ENCODE results near the gene DMWD.
A peak's percentile ranks its signal among the peaks of the same experiment; 100 is the strongest.
"Not testable (repeated sequence)": the region's sequence is repeated elsewhere in the genome, so short reads cannot be mapped to it uniquely, and the experiment has no call there.

DMWD gene

DNA sequence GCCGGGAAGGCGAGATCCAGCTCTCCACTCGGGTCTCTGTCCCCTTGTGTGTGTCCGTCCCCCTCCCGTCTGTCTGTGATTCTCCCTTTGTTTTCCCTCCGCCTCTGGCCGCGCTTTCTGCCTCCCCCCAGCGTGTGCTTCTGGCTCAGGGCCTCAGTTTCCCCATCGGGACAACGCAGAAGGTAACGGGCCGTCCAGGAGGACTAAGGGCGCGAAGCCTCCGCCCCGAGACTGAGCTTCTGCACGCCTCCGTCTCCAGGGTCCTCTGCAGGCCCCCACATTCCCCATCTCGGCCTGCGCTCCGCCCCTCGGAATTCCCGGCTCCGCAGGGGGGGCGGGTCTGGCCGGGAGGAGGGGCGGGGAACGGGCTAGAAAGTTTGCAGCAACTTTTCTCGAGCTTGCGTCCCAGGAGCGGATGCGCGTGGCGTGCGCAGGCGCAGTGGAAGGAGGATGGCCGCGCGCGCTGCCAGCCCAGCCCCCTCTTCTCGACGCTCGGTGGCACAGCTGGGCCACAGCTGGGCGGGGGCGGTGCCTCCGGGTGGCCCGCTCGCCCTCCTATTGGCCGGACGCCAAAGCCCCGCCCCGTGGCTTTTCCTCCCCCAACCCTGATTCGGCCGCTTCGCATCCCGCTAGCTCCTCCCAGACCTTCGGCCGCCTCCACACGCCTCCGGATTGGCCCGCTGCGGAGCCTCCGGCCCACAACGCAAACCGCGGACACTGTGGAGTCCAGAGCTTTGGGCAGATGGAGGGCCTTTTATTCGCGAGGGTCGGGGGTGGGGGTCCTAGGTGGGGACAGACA is 23.5 kb downstream of the DMWD start, which contains the start of gene SIX5:
TSS of gene SIX5 (minus strand) at position 269 of the 799 bp plus-strand sequence. CDS start 408 bp downstream, outside the sequence.
- DNase-seq = peak; percentile 89 to 99 (median 91)

DNA sequence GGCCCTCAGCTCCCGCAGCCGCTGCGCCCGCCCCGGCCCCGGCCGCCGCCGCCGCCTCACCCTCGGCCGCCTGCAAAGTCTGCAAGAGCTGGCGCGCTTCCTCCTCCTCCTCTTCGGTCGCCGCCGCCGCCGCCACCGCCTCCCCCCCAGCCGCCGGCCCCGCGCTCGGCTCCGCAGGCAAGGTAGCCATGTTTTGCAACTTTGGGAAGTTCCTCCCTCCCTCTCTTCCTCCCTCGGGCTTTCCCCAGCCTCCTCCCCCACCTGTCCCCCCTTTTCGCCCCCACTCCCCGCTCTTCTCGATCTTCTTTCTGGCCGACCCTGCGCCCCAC is 24.0 kb downstream of the DMWD start:
- peak in 2 of 5 donors; percentile 28 to 33 for DNase-seq

DNA sequence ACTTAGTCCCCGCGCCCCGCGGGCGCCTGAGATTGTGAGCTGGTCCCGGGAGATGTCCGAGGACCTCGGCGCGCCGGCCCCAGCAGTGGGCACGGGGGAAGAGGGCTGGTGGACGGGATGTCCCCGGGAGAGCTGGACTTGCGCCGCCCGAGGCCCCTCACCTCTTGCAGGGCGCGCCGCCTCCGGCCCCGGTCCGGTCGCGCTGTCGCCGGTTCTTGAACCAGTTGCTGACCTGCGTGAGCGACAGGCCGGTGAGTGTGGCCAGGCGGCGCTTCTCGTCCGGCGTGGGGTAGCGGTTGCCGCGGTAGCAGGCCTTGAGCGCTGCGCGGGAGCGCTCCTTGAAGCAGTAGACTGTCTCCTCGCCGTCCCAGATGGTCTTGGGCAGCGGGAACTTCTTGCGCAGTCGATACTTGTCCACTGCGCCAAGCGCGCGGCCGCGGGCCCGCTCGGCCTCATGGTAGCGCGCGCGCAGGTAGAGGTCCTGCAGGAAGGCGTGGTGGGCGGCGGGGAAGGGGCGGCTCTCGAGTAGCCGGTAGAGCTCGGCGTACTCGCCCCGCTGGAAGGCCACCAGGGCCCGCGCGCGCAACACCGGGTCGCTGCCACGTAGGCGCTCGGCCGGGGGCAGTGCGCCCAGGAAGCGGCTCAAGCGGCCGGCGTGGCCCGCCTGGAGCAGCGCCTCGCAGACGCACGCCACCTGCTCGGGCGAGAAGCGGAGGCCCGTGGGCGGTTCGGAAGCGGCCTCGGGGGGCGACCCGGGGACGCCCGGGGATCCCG is 24.6 kb downstream of the DMWD start:
- peak in 1 of 5 donors; percentile 34 for DNase-seq

DNA sequence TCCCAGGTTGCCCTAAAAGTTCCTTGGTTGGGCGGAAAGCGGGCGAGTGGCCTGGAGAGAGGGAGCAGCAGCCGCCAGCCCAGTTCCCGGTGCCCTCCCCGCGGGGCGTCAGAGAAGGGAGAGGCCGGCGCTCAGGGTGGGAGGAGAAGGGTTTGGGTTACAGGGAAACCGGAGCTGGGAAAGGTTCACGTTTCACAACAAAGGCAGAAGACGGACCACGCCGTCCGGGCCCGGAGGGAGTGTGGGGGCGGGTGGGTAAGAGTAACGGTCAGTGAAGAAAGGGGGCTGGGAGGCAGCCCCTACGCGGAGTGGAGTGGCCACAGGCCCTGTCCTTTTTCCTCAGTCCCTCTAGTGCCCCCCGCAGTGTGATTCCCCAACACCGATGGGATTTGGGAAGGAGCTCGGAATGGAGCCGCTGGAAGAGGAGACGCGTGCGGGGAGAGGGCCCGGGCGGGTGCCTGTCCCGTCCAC is 25.2 kb downstream of the DMWD start:
- no peak for DNase-seq

DNA sequence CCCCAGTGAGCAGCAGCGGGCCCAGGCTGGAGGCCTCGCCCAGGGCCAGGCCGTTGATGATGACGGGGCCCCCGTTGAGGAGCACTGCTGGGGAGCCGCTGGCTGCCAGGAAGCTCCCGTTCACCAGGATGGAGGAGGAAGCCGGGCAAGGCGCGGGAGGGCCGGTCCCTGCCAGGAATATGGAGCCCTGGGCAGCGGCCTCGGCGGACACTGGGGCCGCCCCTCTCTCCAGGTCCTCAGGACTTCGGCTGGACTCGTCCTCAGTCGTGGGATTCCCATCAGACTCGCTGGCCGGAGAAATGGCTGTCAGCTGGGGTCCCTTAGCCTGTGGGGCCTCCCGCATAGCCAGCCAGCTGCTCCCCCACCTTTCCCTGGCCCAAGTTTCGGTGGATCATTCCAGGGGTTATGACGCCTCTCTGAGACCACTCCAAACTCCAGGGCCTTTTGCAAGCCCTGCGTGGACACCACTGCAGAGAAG is 25.7 kb downstream of the DMWD start:
- no peak for DNase-seq

DNA sequence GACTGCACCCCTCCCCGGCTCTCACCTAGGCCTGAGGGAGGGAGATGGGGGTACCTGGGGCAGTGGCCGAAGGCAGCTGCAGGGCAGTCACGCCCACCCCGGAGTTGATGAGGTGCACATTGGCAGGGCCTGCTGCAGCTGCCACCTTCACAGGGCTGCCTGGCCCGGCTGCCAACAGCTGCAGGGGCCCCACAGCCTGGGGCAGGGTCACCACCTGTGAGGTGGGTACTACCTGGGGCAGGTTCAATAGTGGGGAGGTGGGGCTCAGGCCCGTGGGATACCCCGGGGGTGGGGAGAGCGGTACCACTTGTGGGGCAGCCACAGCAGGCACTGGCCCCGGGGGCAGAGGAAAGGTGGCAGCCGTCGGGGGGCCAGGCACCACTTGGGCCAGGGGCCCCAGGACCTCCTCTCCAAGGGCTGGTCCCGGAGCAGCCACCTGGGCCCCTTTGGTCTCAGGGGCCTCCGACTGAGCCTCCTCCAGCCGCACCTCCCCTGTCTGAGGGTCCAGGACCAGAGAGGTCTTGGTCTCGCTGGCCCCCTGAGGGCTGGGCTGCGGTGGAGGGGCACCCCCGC is 26.3 kb downstream of the DMWD start:
- no peak for DNase-seq

DNA sequence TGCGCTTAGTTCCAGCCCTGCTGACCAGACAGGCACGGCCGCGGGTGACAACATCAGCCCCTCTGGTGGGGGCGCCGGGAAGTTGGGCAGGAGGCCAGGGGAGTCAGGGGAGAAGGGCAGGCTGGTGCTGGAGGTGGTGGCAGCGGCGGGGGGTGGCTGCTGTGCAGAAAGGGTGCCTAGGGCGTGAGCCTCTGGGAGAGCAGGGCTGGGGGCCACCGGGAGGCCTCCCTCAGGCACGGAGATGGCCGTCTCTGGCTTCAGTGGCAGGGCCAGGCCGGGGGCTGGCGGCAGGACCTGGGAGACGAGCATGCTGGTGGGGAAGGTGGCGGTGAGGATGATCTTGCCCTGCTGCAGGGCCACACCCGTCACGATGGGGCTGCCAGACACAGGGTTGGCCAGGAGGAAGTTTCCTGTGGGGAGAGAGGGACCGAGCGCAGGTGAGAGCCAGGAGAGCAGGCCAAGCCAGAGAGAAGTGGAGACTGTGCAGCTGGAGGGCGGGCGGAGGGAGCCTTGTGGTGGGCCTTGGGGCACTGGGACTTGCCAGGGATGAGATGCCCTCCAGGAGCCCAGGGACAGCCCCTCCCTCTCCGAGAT is 26.8 kb downstream of the DMWD start:
- DNase-seq = no peak

DNA sequence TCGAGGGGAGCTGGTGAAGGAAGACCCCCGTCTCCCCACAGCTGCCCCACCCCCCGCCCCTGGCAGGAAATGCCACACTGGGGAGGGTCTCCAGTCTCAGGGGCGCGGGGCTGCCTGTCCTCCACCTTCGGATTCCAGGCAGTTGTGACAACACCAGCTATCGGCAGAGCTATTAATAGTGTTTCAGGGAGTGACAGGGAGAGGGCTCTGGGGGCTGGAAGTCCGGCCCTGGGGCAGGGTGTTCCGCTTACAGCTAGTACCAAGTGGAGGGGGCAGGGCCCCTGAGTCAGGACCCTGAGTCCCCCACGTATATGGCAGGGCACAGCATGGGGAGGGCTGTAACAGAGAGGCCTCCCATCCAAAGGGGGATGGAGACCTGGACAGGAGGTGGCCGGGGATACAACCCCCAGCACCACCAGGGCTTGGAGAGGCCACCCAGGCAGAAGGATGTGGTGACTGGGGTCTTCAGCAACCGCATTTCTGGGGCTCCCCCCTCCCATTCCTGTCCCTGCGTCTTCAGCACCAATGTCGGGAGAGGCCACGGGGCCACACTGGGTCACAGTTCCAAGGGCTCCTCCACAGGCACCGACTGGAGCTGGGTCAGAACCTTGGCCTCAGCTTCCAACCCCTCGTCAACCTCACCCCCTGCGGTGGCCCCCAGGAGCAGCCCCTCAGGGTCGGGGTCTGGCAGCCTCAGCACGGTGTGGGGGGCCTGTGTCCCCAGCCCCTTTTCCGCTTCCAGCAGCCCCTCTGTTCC is 27.5 kb downstream of the DMWD start:
- DNase-seq = no peak

DNA sequence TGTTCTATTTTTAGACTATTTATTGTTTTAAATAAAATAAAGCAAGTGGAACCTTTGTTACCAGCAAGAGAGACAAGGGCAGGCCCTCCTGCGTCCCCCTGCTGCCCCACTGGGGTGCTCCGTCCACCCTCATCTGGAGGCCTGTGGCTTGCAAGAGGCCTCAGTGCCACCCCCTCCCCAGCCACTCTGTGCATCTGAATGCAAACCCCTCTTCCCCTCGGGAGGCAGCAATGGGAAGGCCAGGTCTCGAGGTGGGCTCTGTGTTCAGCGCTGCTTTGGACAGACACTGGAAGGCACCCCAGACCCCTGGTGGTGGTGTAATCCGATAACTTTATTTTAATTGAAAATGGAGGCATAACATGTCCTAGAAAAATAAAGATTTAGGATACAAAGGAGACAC is 28.2 kb downstream of the DMWD start:
- no peak for DNase-seq

DNA sequence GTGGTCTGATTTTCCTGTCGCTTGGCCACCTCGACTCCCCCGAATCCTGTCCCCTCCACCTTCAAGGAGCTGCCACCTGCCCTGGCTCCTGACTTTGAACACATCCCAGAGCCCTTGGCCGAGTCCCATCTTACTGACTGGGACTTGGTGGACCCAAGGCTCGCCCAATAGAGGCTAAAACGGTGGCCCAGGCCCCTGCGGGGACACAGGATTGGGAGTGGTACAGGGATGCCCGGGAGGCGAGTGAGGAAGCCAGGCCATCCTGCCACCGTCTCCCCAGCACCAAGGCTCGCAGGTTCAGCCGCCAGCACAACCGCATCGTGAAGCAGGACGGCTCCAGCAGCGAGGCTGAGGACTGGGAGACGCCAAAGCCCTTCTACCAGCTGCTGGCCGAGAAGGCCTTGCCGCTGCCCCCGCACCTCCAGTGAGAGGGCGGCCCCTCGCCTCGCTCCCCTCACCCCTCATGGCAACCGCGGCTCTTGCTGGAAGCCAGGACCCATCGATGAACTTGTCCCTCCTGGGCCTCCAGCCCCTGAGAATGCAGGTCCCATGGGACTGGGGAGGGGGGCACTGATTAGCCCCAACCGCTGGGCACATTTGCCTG is 28.9 kb downstream of the DMWD start:
- DNase-seq = no peak

DNA sequence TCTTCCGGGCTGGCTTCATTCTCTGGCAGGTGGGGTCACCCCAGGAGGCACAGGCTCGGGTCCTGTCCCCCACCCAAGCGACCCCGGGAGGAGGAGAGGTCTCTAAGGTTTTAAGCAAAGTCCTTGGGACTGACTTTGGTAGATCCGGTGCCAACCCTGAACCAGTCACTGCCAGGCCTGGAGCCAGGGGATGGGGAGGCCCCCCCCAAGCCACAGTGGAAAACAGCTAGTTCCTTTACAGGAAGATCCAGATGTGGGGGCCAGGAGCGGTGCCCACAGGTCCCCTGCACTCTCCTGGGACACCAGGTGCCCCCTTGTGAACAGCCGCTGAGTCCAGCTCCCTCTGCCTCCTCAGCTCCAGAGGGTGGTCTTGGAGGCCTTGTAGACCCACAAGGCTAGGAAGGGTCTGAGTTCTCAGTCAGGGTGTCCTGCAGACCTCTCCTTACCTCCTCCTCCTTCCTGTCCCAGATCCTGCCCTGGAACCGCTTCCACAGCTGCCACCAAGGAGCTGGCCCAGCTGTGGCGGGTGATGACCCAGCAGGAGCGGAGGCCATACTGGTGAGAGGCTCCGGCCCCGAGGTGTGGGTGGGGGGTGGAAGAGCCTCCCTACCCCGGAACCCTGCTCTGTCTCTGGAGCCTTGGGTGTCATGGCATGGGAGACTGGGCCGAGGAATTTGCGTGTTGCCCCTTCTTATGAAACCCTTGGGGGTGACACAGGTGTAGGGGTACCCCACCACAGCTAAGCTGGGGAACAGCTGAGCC is 29.6 kb downstream of the DMWD start:
- DNase-seq = no peak

DNA sequence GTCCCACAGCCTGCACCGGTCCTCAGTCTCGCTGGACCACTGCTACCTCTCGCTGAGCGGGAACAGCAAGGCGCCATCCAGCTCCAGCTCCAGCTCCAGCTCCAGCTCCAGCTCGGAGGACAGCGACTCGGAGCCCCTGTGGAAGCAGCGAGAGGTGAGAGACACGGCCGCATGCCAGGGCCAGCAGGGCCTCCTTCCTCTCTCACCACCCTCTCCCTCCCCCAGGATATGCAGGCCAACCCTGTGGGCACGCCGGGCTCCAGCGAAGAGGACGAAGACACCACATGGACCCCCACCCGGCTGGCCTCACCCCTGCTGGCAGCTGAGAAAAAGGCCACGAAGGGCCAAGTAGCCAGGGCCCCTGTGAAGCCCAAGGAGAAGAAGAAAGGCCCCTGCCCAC is 30.9 kb downstream of the DMWD start:
- DNase-seq = no peak

DNA sequence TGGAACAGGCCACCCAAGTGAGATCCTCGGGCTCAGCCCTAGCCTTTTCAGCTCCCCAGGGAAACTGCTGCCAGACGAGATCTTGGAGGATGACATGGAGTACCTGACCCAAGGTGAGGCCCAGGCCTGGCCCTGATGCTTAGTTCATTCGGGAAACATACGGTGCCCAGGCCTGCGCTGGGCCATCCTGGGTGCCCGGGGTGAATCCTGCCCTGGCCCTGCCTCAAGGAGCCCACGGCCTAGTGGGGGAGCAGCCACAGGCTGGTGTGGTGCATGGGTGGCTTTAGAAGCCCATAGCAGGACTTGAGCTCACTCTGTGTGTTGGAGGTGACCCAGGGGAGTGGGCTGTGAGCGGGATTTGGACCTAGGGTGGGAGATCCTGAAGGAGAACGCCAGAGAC is 33.7 kb downstream of the DMWD start:
- DNase-seq = no peak

DNA sequence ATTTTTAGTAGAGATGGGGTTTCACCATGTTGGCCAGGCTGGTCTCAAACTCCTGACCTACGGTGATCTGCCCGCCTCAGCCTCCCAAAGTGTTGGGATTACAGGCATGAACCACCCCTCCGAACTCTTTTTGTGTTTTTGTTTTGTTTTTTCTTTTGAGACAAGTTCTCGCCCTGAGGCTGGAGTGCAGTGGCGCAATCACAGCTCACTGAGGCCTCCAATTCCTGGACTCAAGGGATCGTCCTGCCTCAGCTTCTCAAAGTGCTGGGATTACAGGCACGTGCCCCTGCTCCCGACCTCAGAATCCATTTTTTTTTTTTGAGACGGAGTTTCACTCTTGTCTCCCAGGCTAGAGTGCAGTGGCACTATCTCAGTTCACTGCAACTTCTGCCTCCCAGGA is 35.0 kb downstream of the DMWD start:
- no peak for DNase-seq

DNA sequence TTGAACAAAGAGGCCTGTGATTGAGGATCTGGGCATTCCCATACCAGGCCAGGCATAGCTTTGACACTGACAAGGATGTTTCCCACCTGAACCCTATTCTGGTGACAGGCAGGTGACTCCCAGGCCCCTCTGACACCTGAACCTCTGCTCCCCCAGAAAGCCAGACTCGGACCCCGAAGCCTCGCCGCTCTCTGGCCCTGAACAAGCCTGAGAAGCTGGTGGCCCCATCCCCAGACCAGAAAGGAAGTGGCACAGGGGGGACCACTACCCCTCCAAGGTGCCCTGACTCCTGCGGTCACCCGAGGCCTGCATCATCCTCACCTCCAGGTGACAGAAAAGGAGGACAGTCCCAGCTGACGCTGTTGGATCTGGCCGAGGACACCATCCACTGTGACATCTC is 38.3 kb downstream of the DMWD start:
- DNase-seq = no peak

DNA sequence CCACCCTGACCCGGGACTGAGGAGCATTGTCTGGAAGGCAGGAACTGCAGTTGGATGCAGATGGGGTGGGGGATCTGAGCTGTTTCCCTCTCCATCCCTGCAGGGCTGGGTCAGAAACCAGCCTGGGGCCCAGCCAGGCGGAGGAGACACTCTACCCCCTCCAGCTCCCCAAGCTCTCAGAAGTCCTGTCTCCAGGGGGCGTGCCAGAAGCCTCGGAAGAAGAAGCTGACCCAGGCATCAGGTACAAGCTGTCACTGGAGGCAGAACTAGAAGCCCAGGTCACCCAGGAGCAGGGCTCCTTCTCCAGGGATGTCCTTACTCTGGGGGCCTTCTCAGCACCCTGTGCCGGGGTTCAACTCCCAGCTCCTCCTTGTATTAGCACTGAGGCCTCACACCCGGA is 39.1 kb downstream of the DMWD start:
- no peak for DNase-seq

DNA sequence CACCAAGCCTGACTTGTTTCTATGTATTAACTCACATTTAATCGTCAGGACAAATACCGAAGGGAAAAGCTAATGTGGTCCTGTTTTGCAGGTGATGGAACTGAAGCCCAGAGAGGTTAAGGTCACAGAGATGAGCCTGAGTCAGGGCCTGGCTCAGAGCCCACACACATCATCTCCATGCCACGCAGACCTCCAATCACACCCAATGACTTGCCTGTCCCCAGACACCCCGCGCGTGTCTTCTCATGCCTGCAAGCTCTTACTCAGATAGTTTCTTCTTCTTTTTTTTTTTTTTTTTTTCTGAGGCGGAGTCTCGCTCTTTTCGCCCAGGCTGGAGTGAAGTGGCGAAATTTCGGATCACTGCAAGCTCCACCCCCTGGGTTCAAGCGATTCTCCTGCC is 40.0 kb downstream of the DMWD start:
- DNase-seq = no peak

DNA sequence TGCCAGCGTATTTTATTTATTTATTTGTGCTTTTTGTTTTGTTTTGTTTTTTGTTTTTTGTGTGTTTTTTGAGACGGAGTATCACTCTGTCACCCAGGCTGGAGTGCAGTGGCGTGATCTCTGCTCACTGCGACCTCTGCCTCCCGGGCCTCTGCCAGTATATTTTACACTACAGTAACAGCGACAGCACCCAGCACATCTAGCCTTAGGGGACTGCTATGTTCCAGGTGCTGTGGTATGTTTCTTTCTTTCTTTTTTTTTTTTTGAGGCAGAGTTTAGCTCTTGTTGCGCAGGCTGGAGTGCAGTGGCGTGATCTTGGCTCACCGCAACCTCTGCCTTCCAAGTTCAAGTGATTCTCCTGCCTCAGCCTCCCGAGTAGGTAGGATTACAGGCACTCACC is 41.2 kb downstream of the DMWD start:
- DNase-seq = not testable (repeated sequence)

DNA sequence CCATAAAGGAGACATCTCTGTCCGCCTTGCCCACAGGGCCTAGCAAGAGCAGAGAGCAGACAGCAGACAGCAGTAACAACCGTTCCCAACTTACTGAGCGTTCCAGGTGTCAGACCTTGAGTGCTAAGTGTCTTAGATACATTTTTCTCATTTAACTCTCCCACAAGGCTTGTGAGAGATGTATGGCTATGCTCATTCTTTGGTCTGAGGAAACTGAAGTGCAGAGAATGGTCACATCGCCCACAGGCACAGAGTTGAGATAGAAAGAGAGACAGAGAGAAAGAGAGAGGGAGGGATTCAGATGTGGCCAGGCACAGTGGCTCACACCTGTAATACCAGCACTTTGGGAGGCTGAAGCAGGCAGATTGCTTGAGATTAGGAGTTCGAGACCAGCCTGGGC is 45.1 kb downstream of the DMWD start:
- DNase-seq = no peak

DNA sequence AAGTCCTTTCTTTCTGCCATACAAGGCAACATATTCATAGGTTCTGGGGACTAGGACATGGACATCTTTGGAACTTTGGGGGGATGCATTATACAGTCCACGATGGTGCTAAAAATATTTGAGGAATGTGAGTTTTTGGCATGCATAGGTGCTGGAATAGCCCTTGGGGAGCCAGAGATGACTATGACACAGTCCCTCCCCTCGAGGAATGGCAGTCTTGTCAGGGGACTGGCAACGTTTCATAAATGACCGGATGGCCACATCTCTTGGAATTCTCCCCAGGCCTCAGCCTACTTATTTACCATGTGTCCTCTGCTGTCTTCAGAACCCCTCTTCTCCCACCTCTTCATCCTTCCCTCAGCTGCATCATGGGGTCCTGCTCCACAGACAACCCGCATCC is 45.8 kb downstream of the DMWD start:
- DNase-seq = no peak

DNA sequence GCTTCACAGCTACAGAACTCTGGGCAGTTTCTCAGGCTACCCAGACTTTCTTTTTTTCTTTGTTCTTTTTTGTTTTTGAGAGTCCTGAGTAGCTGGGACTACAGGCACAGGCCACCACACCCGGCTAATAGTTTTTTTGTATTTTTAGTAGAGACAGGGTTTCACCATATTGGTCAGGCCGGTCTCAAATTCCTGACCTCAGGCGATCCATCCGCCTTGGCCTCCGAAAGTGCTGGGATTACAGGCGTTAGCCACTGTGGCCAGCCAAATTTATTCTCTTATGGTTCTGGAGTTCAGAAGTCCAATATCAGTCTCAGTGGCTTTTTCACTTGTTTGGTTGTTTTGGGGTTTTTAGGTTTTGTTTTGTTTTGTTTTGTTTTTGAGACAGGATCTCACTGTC is 47.0 kb downstream of the DMWD start:
- no peak for DNase-seq
